GM23338 (cell line): ENCODE measurements around the gene ASB2. TPM values are rescaled to one million over a fixed set of nuclear protein-coding genes. Genes with fewer than 3 reads are reported as not detected.

Experiments used
- ATAC-seq: fragments of 200-7000 bp; cut with Tn5 transposase; 3 replicates; pipeline ENCODE4 v1.9.1; 2020
- DNase-seq: peaks from one replicate; pipeline ENCODE4 v3.0.0-alpha.2; 2015; ENCODE audit warnings: low spot score
- H2AFZ ChIP-seq: fragments of 200-600 bp; sonication (generic); 2 replicates; pipeline ENCODE4 v1.8.0; 2016; ENCODE audit warnings: antibody characterized with exemption, mild to moderate bottlenecking, moderate library complexity
- H3F3A ChIP-seq: fragments of 200-600 bp; sonication (generic); replicated peaks from 2 replicates; pipeline ENCODE4 v1.8.0; 2017; ENCODE audit warnings: antibody characterized with exemption, mixed run types, low read depth
- H3K27ac ChIP-seq: fragments of 200-600 bp; sonication (generic); 2 replicates; pipeline ENCODE4 v1.6.1; 2016; ENCODE audit warnings: low read depth
- H3K27me3 ChIP-seq: fragments of 200-600 bp; sonication (generic); 2 replicates; pipeline ENCODE4 v1.8.0; 2016; ENCODE audit warnings: mild to moderate bottlenecking, mixed run types, moderate library complexity; ENCODE audit not compliant: insufficient read depth
- H3K36me3 ChIP-seq: fragments of 200-600 bp; sonication (generic); 2 replicates; pipeline ENCODE4 v1.8.0; 2016; ENCODE audit warnings: mild to moderate bottlenecking; ENCODE audit not compliant: insufficient read depth
- H3K4me1 ChIP-seq: fragments of 200-600 bp; sonication (generic); 2 replicates; pipeline ENCODE4 v1.8.0; 2016; ENCODE audit warnings: mild to moderate bottlenecking, moderate library complexity; ENCODE audit not compliant: insufficient read depth
- H3K4me2 ChIP-seq: fragments of 200-600 bp; sonication (generic); 2 replicates; pipeline ENCODE4 v1.7.1; 2017; ENCODE audit warnings: mixed run types
- H3K4me3 ChIP-seq: fragments of 200-600 bp; sonication (generic); 2 replicates; pipeline ENCODE4 v1.6.1; 2016; ENCODE audit warnings: mixed run types
- H3K79me2 ChIP-seq: fragments of 200-600 bp; sonication (generic); replicated peaks from 2 replicates; pipeline ENCODE4 v1.8.0; 2017; ENCODE audit warnings: mild to moderate bottlenecking; ENCODE audit not compliant: insufficient read depth
- H3K9me2 ChIP-seq: fragments of 200-600 bp; sonication (generic); 2 replicates; pipeline ENCODE4 v1.8.0; 2017; ENCODE audit not compliant: insufficient read depth
- H4K20me1 ChIP-seq: fragments of 200-600 bp; sonication (generic); replicated peaks from 2 replicates; pipeline ENCODE4 v1.8.0; 2017; ENCODE audit warnings: mild to moderate bottlenecking; ENCODE audit not compliant: insufficient read depth
- H3K27ac Mint-ChIP-seq: 2 replicates; pipeline ENCODE4 v1.8.0; 2020; ENCODE audit warnings: inconsistent platforms, mild to moderate bottlenecking, moderate library complexity, mixed read lengths
- H3K27me3 Mint-ChIP-seq: 3 replicates; pipeline ENCODE4 v1.8.0; 2022; ENCODE audit warnings: low read depth, mild to moderate bottlenecking, moderate library complexity, mixed read lengths, inconsistent platforms; ENCODE audit not compliant: insufficient read depth, poor library complexity
- H3K36me3 Mint-ChIP-seq: 3 replicates; pipeline ENCODE4 v1.8.0; 2021; ENCODE audit warnings: low read depth, mild to moderate bottlenecking, inconsistent platforms, moderate library complexity, mixed read lengths
- H3K4me1 Mint-ChIP-seq: 3 replicates; pipeline ENCODE4 v1.8.0; 2020; ENCODE audit warnings: mild to moderate bottlenecking, inconsistent platforms, mixed read lengths
- H3K4me3 Mint-ChIP-seq: 3 replicates; pipeline ENCODE4 v1.8.0; 2021; ENCODE audit warnings: moderate library complexity, mild to moderate bottlenecking, inconsistent platforms, mixed read lengths
- H3K9me3 Mint-ChIP-seq: 3 replicates; pipeline ENCODE4 v1.8.0; 2020; ENCODE audit warnings: moderate library complexity, mild to moderate bottlenecking, inconsistent platforms, mixed read lengths
- CTCF ChIP-seq, 2 experiments: fragments of 200-600 bp in 1 of 2; sonication (generic) in 1 of 2; conservative IDR thresholded peaks; 2 replicates each; pipeline versions ENCODE4 v1.5.1 to v1.6.1; 2016 to 2017; ENCODE audit warnings: antibody characterized with exemption in 2 of 2, low read depth in 2 of 2, mild to moderate bottlenecking in 2 of 2, moderate library complexity in 1 of 2
- ETS1 ChIP-seq: IDR thresholded peaks from 2 replicates; pipeline ENCODE4 v1.6.1; 2016; ENCODE audit warnings: antibody characterized with exemption
- EZH2phosphoT487 ChIP-seq: fragments of 200-600 bp; sonication (generic); IDR thresholded peaks from one replicate; pipeline ENCODE4 v1.8.1; 2018; ENCODE audit warnings: antibody characterized with exemption; ENCODE audit not compliant: unreplicated experiment
- JUNB ChIP-seq: IDR thresholded peaks from one replicate; pipeline ENCODE4 v1.6.1; 2016; ENCODE audit warnings: antibody characterized with exemption; ENCODE audit not compliant: unreplicated experiment
- NANOG ChIP-seq: IDR thresholded peaks from 2 replicates; pipeline ENCODE4 v1.6.1; 2016; ENCODE audit warnings: antibody characterized with exemption, borderline replicate concordance
- POLR2AphosphoS5 ChIP-seq: IDR thresholded peaks from 2 replicates; pipeline ENCODE4 v1.6.1; 2016; ENCODE audit warnings: antibody characterized with exemption, low read depth
- ZNF114 ChIP-seq: fragments of 250-450 bp; sonication (Bioruptor Pico); IDR thresholded peaks from 2 replicates; pipeline ENCODE4 v1.5.0; 2020; ENCODE audit warnings: mild to moderate bottlenecking, moderate library complexity
- ZNF331 ChIP-seq: fragments of 250-450 bp; sonication (Bioruptor Pico); IDR thresholded peaks from 2 replicates; pipeline ENCODE4 v1.5.0; 2020; ENCODE audit warnings: low read depth, mild to moderate bottlenecking, moderate library complexity
- polyA plus RNA-seq: library from polyadenylated mRNA; unstranded; fragments of >200 nt; fragmentation: Nextera tagmentation; extraction: Ambion mirVana; gene quantifications from 2 replicates; pipeline ENCODE4 v1.2.1, GENCODE V29; 2016
- total RNA-seq: library from RNA; depleted of rRNA; stranded (reverse); fragments of >200 nt; shearing (Covaris generic); gene quantifications from 2 replicates; pipeline ENCODE4 v1.2.3, GENCODE V29; 2014
- TF ChIP-seq, protein P1 (sequence below): fragments of 250-450 bp; sonication (Bioruptor Pico); IDR thresholded peaks from 2 replicates; pipeline ENCODE4 v1.5.0; 2020; ENCODE audit warnings: mild to moderate bottlenecking, moderate library complexity

ASB2 gene
- total and polyA plus RNA-seq, 2 experiments from 2014 or later = 1.2 to 1.7 TPM

DNA sequence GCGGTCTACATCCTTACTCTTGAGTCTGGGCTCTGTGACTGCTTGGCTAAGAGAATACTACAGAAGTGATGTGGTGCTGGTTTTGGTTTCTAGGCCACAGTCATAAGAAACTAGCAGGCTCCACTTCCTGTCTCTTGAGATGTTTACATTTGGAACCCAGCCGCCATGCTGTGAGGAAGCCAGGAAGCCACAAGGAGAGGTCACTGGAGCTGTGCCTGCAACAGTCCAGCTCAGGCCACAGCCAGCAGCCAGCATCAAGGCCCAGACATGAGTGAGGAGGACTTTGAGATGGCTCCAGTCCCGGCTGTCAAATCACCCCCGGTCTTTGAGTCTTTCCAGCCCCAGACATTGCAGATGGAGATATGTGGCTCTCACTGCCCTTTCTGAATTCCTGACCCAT is 62.1 kb downstream of the ASB2 start:
- Mint-ChIP-seq H3K27me3 (no peaks in the 10 kb centered on the region), H3K36me3 (no peaks in the 10 kb centered on the region), H3K9me3 (no peaks in the 10 kb centered on the region), H3K27ac (no peak overlapping the region), H3K4me3 (no peak overlapping the region), H3K4me1 (no peaks in the 10 kb centered on the region)
- H3K79me2 ChIP-seq = no peaks in the 10 kb centered on the region
- no peak overlapping the region for H2AFZ ChIP-seq
- no peak overlapping the region for H3K27ac ChIP-seq
- no peaks in the 10 kb centered on the region for H3K4me1 ChIP-seq
- no peaks in the 10 kb centered on the region for H3F3A ChIP-seq
- no peaks in the 10 kb centered on the region for H3K36me3 ChIP-seq
- TF ChIP-seq ZNF114 (CRISPR knock-in tag) (no peak), ETS1 (no peak), NANOG (no peak), CTCF (conservative IDR thresholded peaks at IDR 0.05; ENCODE audit: low read depth in 2 of 2) (no peak)
- no peak overlapping the region for H3K4me2 ChIP-seq
- no peaks in the 10 kb centered on the region for H3K27me3 ChIP-seq
- ATAC-seq = no peak
- H3K9me2 ChIP-seq = no peaks in the 10 kb centered on the region; the same call in 1 of the 2 replicates
- H3K4me3 ChIP-seq = no peak overlapping the region
- no peaks in the 10 kb centered on the region for H4K20me1 ChIP-seq
- DNase-seq = no peak

- no peaks in the 10 kb centered on the region for H3K36me3 Mint-ChIP-seq
- Histone ChIP-seq H4K20me1 (no peaks in the 10 kb centered on the region), H3K79me2 (no peaks in the 10 kb centered on the region), H2AFZ (no peak overlapping the region), H3K9me2 (no peaks in the 10 kb centered on the region; the same call in 1 of the 2 replicates), H3K27me3 (no peaks in the 10 kb centered on the region), H3K36me3 (no peaks in the 10 kb centered on the region), H3K4me1 (no peaks in the 10 kb centered on the region), H3F3A (no peaks in the 10 kb centered on the region), H3K4me3 (no peak overlapping the region), H3K27ac (no peak overlapping the region), H3K4me2 (no peak overlapping the region)
- H3K4me3 Mint-ChIP-seq = no peak overlapping the region
- DNase-seq (no peak), ATAC-seq (no peak)
- H3K4me1 Mint-ChIP-seq = no peaks in the 10 kb centered on the region
- H3K27me3 Mint-ChIP-seq = peaks cover 2% of the 10 kb centered on the region
- no peaks in the 10 kb centered on the region for H3K9me3 Mint-ChIP-seq
- H3K27ac Mint-ChIP-seq = no peak overlapping the region
- TF ChIP-seq POLR2AphosphoS5 = no peak
- TF ChIP-seq, protein P1, sequence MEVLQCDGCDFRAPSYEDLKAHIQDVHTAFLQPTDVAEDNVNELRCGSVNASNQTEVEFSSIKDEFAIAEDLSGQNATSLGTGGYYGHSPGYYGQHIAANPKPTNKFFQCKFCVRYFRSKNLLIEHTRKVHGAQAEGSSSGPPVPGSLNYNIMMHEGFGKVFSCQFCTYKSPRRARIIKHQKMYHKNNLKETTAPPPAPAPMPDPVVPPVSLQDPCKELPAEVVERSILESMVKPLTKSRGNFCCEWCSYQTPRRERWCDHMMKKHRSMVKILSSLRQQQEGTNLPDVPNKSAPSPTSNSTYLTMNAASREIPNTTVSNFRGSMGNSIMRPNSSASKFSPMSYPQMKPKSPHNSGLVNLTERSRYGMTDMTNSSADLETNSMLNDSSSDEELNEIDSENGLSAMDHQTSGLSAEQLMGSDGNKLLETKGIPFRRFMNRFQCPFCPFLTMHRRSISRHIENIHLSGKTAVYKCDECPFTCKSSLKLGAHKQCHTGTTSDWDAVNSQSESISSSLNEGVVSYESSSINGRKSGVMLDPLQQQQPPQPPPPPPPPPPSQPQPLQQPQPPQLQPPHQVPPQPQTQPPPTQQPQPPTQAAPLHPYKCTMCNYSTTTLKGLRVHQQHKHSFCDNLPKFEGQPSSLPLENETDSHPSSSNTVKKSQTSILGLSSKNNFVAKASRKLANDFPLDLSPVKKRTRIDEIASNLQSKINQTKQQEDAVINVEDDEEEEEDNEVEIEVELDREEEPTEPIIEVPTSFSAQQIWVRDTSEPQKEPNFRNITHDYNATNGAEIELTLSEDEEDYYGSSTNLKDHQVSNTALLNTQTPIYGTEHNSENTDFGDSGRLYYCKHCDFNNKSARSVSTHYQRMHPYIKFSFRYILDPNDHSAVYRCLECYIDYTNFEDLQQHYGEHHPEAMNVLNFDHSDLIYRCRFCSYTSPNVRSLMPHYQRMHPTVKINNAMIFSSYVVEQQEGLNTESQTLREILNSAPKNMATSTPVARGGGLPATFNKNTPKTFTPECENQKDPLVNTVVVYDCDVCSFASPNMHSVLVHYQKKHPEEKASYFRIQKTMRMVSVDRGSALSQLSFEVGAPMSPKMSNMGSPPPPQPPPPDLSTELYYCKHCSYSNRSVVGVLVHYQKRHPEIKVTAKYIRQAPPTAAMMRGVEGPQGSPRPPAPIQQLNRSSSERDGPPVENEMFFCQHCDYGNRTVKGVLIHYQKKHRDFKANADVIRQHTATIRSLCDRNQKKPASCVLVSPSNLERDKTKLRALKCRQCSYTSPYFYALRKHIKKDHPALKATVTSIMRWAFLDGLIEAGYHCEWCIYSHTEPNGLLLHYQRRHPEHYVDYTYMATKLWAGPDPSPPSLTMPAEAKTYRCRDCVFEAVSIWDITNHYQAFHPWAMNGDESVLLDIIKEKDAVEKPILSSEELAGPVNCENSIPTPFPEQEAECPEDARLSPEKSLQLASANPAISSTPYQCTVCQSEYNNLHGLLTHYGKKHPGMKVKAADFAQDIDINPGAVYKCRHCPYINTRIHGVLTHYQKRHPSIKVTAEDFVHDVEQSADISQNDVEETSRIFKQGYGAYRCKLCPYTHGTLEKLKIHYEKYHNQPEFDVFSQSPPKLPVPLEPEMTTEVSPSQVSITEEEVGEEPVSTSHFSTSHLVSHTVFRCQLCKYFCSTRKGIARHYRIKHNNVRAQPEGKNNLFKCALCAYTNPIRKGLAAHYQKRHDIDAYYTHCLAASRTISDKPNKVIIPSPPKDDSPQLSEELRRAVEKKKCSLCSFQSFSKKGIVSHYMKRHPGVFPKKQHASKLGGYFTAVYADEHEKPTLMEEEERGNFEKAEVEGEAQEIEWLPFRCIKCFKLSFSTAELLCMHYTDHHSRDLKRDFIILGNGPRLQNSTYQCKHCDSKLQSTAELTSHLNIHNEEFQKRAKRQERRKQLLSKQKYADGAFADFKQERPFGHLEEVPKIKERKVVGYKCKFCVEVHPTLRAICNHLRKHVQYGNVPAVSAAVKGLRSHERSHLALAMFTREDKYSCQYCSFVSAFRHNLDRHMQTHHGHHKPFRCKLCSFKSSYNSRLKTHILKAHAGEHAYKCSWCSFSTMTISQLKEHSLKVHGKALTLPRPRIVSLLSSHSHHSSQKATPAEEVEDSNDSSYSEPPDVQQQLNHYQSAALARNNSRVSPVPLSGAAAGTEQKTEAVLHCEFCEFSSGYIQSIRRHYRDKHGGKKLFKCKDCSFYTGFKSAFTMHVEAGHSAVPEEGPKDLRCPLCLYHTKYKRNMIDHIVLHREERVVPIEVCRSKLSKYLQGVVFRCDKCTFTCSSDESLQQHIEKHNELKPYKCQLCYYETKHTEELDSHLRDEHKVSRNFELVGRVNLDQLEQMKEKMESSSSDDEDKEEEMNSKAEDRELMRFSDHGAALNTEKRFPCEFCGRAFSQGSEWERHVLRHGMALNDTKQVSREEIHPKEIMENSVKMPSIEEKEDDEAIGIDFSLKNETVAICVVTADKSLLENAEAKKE (CRISPR knock-in tag) = no peak
- TF ChIP-seq ZNF331 = no peak
- no peak for TF ChIP-seq ETS1
- no peak for TF ChIP-seq EZH2phosphoT487
- TF ChIP-seq JUNB = no peak
- TF ChIP-seq ZNF114 (CRISPR knock-in tag) = no peak
- no peak for TF ChIP-seq CTCF (conservative IDR thresholded peaks at IDR 0.05; ENCODE audit: low read depth in 2 of 2)
Measured at GRCh38 chr14:93912782-93913181, 63.6 kb downstream of the ASB2 start.
